Stimulated activated CD4-positive, alpha-beta T cell treated with anti-CD3 and anti-CD28 coated beads, Interleukin-15, amount 100 ng/mL, for 24 hours (primary cell): ENCODE results near the gene CFAP46.

Experiments used
- DNase-seq: peaks from one replicate; pipeline ENCODE4 v3.0.0-alpha.2; 2020

The CFAP46 gene

GRCh38 chr10:132879408-132880127, 62.8 kb downstream of the CFAP46 start:
- no peak for DNase-seq

GRCh38 chr10:132878730-132879407, 63.5 kb downstream of the CFAP46 start:
- DNase-seq, result no peak

- no peak for DNase-seq
Observed at GRCh38 chr10:132878091-132878729, 64.2 kb downstream of the CFAP46 start.

GRCh38 chr10:132877473-132877872, 64.9 kb downstream of the CFAP46 start:
- no peak for DNase-seq

DNA sequence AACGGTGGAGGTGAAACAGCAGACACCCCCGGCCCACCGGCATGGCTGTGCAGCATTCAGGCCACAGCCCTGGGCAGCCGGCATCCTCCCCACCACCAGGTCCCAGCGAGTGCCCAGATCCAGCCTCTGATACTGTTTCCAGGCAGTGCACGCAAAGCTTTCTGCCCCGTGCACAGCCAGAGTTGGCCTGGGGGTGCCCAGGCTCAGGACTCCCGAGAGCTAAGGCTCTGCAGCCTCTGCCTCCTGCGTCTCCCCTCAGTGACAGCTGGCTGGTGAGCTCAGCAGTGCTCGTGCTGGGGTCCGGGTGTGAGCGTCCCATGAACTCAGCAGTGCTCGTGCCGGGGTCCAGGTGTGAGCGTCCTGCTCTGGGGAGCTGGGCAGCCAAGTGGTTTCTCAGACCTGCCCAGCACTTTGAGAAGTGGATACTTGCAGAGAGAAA, 65.4 kb downstream of the CFAP46 start:
- no peak for DNase-seq

GRCh38 chr10:132876131-132876860, 66.1 kb downstream of the CFAP46 start:
- no peak for DNase-seq

- DNase-seq, result no peak
Observed at GRCh38 chr10:132875435-132875834, 66.9 kb downstream of the CFAP46 start.

- DNase-seq, result no peak
Observed at GRCh38 chr10:132873395-132873794, 69.0 kb downstream of the CFAP46 start.

DNA sequence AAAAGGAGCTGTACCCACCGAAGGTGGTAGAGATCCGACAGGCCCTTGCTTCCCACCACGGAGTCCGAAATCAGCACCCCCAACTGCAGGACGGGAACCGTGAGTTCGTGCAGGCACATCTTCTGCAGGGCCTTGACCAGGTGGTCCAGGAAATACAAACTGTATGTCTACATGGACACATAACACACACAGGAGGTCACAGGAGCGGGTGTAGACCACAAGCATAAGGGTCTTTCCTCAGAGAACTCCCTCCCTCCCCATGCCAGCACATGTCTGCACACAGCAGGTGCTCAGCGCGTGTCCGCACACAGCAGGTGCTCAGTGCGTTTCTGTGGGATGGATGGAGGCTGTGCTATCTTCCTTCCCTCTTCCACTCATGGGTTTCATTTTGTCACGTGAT, 69.7 kb downstream of the CFAP46 start:
- DNase-seq, result no peak

DNA sequence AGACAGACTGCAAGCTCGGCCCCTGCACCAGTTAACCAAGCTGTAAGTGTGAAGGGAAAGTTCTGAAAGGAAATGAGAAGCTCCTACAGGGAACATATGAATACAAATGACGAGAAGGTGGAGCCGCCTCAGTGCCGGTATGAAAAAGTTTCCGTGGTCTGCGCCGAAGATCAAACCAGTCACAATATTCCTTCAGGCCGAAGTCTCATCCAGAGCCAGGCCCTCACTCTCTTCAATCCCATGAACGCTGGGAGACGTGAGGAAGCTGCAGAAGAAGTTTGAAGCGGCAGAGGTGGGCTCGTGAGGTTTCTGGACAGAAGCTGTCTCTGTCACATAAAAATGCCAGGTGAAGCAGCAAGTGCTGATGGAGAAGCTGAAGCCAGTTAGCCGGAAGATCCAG, 71.9 kb downstream of the CFAP46 start:
- no peak for DNase-seq

- DNase-seq, result no peak
Observed at GRCh38 chr10:132869621-132870020, 72.7 kb downstream of the CFAP46 start.

DNA sequence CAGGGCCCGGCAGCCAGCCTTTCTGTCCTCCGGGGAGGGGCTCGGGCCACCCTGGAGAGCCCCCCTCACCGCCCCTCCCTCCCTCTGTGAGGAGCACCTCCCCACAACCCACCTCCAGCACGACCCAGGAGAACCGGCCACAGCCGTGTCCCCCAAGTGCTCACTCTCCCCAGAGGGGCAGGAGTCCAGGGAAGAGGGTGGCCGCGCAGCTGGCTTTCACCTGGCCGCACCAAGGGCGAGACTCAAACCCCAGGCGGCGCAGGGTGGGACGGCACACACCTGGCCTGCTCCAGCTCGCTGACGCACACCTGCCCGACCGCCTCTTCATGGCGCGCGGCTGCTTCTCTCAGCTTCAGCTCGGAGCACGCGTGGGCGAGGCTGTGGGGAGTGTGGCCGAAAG, 73.4 kb downstream of the CFAP46 start:
- no peak for DNase-seq

GRCh38 chr10:132867801-132868644, 74.3 kb downstream of the CFAP46 start:
- no peak for DNase-seq

DNA sequence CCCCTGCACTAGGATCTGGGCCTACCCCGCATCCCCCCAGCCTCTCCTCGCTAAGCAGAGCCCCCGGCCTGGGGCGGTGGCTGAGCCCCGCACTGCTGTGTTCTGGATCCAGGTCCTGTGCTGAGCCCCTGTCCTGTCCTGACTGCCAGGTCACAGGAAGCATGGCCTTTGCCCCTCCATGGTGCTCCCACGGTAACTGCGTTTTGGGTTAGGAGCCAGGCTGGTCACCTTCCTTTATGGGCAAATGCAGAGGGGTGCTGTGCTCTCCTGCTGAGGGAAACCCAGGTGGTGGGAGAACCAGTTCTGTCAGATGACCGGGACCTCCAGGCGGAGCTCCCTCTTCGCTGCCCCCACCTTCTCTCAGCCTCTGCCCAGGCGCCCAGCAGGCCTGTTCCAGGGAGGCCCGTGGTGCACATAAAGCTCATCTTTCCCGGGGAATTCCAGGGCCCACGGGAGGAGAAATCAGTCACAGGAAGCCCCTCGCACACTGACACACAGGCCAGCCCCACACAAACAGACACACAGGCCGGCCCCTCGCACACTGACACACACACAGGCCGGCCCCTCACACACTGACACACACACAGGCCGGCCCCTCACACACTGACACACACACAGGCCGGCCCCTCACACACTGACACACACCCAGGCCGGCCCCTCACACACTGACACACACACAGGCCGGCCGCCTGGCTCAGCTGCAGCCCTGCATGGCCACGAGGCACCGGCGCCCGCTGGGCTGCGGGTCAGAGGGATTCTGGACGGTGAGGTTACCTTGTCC, 75.6 kb downstream of the CFAP46 start:
- DNase-seq, result no peak

- DNase-seq, result no peak
Observed at GRCh38 chr10:132865851-132866600, 76.3 kb downstream of the CFAP46 start.

GRCh38 chr10:132865171-132865631, 77.2 kb downstream of the CFAP46 start:
- DNase-seq, result no peak

- no peak for DNase-seq
Observed at GRCh38 chr10:132862485-132863420, 79.6 kb downstream of the CFAP46 start.

DNA sequence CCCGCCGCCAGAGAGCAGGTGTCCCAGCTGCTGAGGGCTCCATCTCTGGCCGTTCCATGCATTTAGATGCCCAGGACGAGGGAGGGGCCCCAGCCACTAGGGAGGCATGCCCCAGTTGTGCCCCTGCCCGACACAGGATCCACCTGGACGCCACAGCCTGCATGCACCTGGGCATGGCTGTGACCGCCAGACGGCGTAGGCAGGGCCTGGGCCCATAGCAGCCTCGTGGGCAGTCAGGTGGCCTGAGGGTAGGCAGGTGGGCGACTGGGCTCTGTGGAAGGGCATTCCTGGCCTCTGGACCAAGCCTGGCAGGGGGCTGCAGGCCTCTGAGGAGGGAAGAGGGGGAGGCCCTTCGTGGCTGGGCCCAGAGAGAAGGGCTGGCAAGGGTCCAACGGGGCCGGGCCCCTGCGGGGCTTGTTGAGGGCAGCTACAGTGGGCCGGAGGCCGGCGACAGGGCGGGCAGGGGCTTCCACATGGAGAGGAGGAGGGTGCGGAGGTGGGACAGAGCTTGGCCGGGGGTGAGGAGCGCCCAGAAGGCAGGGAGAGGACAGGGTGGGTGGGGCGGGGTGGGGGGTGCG, 80.4 kb downstream of the CFAP46 start:
- DNase-seq, result no peak

- no peak for DNase-seq
Observed at GRCh38 chr10:132861116-132861691, 81.2 kb downstream of the CFAP46 start.
